OCI-LY1 (cell line): ENCODE results near the gene CHAF1A.

Source experiments
- EZH2 ChIP-seq: fragments of 200-600 bp; sonication (generic), shearing (Covaris generic); IDR thresholded peaks from 2 replicates; pipeline ENCODE4 v1.8.0; 2017; ENCODE audit warnings: borderline replicate concordance, mixed run types, mild to moderate bottlenecking, antibody characterized with exemption, low read length, moderate library complexity, mixed read lengths
- TF ChIP-seq, protein P1 (sequence below): fragments of 200-600 bp; sonication (generic), shearing (Covaris generic); IDR thresholded peaks from 2 replicates; pipeline ENCODE4 v1.5.1; 2017; ENCODE audit warnings: mild to moderate bottlenecking, antibody characterized with exemption, low read length, moderate library complexity, mixed read lengths

DNA sequence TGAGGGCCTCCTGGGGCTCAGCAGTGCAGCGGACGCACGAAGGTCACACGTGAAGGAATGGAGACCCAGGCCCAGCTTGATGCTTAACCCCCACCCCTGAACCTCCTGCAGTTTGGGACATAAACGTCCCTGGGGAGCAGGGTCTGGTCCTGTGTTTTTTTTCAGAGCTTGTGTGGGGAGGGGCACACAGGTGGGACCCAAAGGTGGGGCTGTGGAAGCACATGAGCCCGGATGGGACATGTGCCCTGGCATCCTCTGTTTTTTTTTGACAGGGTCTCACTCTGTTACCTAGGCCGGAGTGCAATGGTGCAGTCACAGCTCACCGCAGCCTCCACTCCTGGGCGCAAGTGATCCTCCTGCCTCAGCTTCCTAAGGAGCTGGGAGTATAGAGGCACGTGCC is 34.7 kb downstream of the CHAF1A start:
- TF ChIP-seq, protein P1, sequence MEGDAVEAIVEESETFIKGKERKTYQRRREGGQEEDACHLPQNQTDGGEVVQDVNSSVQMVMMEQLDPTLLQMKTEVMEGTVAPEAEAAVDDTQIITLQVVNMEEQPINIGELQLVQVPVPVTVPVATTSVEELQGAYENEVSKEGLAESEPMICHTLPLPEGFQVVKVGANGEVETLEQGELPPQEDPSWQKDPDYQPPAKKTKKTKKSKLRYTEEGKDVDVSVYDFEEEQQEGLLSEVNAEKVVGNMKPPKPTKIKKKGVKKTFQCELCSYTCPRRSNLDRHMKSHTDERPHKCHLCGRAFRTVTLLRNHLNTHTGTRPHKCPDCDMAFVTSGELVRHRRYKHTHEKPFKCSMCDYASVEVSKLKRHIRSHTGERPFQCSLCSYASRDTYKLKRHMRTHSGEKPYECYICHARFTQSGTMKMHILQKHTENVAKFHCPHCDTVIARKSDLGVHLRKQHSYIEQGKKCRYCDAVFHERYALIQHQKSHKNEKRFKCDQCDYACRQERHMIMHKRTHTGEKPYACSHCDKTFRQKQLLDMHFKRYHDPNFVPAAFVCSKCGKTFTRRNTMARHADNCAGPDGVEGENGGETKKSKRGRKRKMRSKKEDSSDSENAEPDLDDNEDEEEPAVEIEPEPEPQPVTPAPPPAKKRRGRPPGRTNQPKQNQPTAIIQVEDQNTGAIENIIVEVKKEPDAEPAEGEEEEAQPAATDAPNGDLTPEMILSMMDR, result no peak
- TF ChIP-seq EZH2, result no peak
